NCI-H69 (cell line): ENCODE measurements around the gene GPRIN3.
"Not testable (repeated sequence)": the region's sequence is repeated elsewhere in the genome, so short reads cannot be mapped to it uniquely, and the experiment has no call there.

Source experiments
- DNase-seq: peaks from one replicate; lab custom pipeline; 2025; lab: John Stamatoyannopoulos, UW

GPRIN3 gene

DNA sequence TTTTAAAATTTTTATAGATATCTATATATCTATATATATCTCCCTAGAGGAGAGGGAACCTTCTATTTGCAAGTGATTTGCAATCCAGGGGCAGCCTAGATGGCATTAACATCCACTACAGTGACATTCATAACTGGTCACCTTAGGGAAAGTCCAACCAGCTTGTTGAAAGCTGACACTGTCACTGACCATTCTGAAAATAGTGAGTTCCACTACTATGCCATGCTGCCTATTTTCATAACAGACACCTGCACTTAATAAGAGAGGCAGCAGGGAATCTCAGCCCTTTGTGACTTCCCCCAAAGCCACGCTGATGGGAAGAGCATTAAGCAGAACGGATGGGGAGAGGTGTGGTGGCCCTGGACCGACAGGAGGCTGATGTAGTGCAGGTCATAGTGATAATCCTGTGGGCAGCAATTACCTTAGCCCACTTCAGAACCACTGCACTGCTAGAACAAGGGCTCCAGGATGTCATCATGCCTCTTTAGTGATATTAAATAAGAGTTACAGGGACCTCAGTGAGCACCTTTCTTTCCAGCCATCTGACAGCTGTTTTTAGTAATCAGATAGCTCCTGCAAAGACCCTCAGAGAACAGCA is 51.3 kb downstream of the GPRIN3 start:
- peak; percentile 50 for DNase-seq

DNA sequence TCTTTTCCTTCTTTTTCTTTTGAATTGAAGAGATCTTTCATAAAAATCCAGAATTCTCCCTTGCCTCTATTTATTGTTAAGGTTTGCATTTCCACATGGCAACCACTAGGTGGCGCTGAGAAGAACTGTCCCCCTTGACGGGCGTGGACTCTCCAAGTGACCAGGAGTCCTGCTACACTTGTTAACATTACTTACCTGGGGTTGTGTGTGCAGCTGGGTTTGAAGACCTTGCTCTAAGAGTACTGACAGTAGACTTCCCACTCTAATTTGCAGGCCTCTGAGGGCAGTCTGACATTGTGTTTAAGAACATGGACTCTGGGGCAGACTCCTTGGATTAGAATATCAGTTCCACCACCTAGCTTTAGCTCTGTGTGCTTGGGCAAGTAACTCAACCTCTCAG is 52.8 kb downstream of the GPRIN3 start:
- DNase-seq, result peak; percentile 54

DNA sequence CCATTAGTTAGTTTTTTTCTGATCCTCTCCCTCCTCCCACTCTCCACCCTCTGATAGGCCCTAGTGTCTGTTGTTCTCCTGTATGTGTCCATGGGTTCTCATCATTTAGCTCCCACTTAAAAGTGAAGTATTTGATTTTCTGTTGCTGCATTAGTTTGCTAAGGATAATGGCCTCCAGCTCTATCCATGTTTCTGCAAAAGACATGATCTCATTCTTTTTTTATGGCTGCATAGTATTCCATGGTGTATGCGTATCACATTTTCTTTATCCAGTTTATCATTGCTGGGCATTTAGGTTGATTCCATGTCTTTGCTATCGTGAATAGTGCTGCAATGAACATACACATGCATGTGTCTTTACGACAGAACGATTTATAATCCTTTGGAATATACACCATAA is 53.3 kb downstream of the GPRIN3 start:
- not testable (repeated sequence) for DNase-seq

DNA sequence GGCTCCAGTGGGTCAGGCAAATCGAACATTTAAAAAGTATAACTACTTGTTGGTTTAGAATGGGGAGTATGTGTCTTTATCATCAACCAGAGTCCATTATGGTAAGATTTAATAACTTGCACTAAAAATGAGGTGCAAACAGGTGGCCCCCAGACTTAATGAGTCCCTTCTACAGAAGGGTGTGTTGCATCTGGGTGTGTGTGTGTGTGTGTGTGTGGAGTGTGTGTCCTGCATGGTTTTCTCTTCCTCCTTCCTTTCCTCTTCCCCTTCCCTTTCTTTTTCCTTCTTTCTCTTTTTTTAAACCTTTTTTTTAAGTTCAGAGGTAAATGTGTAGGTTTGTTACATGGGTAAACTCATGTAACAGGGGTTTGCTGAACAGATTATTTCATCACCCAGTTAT is 53.7 kb downstream of the GPRIN3 start:
- no peak for DNase-seq

DNA sequence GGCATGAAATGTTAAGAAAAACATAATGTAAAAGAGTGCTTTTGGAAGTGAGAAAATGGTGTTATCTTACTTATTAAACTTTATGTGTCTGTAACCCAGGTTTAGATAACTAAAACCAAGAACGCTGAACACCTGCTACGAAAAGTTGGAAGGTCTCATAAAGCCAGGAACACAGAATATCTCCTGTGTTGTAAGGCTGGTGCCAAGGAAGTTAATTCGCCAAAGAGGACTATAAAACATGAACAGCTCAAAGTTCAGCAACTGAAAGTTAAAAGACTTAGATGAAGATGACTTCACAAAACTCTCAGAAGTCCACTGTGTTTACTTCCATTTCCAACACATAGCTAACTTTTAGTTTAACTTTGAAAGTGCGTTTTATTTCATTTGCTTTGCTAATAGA is 54.3 kb downstream of the GPRIN3 start:
- DNase-seq, result no peak

DNA sequence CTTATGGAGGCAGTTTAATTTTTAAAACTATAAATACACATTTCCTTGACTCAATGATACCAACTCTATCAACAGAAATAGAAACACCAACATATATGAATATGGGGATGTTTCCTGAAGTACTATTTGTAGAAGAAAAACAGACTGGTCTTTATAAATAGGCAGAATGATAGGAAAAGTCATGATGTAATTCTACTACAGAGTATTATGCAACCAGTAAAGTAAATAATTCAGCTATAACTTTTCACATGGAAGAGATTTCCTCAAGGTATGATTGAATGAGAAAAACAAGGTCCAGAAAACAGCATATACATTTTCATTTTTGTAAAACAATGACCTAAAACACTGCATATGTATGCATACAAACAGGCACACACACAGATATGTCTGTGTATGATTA is 56.2 kb downstream of the GPRIN3 start:
- DNase-seq, result no peak

DNA sequence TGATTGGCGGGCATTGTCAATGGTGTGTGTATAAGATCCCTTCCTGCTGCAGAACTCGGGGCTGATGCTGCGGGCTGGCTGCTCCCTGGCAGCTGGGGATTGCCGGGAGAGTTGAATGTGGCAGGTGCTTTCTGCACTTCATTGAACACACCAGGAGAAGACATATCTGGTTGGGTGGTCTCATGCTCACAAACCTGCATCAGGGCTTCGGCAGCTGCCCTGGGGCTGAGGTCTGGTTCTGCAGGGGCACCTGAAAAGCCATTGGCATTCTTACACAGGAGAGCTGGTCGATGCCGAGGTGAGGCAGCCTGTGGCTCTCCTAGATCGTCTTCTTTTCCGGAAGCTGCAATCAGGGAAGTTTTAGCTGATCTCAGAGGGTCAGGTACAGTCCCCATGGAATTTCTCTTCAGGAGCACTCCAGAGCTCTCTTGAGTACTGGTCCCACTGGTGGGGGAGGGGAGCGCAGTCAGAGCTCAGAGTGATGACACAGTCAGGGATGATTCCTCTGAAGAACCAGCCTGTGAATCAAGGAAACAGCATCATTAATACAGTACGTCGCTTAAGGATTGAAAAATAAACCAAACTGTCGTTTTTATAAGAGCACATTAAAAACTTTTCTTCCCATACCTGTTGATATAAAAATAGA is 57.8 kb downstream of the GPRIN3 start:
- DNase-seq, result peak; percentile 79

DNA sequence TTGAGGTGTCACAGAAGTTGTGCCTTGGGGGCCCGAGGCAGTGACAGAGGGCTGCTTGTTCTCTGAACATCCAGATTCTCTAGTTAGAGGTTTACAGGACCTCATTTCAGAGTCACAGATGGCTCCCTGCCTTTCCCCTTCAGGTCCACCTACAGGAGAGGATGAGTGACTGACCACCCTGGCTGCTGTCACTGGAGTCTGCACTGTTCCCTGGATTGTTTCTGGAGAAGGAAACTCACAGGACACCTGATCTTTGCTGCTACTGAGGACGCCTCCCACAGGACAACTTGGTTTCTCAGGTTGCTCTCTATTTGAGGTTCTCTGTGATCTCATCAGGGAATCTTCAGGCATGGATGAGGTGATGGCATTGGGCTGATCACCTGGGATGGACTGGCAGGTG is 58.3 kb downstream of the GPRIN3 start:
- DNase-seq, result peak; percentile 77

DNA sequence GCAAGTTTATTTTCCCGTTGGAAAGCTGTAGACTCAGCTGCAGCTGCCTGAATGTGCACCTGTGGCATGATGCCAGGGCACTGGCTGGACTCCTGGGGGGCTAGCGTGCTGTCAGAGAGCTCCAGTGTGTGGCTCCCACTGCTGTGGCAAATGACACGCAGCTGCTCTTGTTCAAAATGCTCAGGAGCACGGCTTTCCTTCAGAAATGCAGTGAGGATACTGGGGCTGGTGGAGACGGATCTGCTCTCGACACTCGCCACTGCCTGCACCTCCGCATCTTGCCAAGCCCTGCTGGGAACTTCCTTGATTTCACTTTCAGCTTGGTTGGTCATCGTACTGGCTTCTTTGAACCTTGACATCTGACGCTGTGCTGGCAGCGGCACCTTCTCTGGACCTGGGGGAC is 58.7 kb downstream of the GPRIN3 start:
- DNase-seq, result peak; percentile 97

DNA sequence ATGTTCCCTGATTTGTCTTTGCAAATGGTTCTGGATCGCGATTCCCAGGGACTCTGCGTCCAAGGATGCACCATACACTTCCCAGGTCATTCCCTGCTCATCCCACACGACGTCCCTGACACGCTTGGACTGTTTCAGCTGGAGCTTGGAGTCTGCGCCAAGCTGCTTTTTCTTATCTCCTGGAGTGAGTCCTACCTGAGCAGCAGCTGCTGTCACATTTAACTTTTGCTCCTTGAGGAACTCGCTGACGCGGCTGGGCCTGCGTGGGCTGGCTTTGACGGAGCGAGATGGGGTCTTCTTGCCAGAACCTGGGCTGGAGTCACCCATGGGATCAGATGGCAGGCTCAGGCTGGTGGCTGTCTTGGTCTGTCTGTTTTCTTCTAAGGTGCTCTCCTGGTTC is 59.6 kb downstream of the GPRIN3 start:
- DNase-seq, result peak; percentile 54

DNA sequence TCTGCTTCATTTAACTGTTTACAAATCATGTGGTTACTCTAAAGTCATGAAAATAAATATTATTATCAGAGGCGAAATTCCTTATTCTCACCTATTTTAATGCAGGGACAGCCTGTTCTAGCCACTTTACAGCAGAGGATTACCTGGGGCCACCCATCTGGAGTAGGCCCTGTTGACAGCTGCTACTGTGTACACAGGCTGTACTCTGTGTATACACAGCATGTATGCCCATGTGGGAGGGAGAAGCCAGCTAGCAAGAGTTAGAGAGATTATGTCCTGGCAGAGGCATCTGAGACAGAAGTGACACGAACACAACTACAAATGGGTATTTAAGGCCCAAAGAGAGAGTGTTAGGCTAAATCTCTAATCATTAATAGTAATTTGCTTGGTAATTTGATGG is 62.1 kb downstream of the GPRIN3 start:
- peak; percentile 93 for DNase-seq

DNA sequence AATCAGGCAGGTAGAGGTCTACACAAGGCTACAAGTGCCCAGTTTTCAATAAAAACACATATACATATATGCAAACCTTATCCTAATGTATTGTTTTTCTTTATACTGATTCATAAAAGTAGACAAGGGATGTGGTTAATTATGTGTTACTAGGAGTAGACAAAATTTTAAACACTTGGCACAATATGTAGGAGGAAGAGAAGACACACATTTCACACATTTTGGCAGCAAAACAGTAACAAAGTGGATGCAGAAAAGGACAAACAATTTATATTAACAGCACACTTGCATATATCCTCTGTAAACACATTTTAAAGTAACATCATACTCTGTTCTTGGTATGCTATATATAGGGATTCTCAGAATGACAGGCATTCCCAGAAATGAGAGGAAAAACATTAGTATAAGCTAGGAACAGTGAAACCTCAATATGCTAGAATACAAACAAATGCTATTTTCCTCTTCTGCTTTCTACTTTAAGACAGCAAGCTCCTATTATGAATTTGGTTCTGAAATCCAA is 63.8 kb downstream of the GPRIN3 start:
- DNase-seq, result no peak

DNA sequence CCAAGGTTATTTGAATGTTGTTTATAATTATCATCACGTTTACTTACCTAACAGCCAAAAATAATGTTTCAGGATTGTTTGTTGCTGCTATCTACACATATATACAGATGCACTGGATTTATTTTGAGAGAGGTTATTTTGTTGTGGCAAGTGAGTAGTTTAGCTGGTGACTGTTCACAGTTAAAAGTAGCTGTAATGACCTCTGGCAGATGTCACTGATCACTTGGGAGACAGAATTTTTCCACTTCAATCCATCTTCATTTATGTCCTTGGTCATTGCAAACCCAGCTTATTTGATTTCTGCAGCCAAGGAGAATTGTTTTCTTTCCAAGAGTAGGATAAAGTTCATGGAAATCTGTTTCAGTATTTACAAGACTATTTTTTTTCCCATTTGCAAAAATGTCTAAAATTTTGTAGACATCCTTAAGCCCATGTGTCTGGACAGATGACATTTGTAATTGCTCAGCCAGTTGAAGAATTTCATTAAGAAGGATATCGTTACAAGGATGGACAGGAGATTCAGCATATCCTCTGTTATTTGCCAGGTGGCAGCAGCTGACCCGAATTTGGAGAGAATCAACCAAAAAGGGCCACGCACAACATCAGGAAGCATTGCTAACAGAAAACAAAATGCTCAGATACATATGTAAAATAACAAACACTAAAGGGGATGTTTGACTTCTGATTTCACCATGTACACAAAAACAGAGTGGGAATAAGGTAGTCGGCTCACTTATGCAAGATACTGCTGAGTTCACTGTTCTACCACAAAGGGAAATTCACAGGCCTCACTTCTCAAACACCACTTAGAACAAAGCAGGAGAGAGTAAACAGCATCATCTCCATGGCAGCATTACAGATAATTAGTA is 64.5 kb downstream of the GPRIN3 start:
- peak; percentile 84 for DNase-seq

DNA sequence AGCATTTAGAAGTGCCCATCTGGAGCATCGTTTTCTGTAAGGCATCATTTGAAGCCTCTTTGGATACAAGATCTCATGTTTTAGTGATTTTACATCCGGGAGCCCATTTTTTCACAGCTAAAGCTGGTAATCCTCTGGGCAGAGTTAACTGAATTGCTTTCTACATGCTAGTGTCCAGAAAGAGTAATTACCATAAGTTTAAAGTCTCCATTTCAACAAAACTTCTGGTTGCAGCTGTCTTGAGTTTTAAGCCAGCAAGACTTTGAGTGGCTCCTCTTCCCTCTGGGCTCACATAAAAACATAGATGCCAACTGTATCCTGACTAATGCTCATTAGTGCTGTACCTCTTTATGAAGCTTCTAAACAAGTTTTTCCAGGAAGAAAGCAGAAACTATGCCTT is 65.4 kb downstream of the GPRIN3 start:
- DNase-seq, result no peak

DNA sequence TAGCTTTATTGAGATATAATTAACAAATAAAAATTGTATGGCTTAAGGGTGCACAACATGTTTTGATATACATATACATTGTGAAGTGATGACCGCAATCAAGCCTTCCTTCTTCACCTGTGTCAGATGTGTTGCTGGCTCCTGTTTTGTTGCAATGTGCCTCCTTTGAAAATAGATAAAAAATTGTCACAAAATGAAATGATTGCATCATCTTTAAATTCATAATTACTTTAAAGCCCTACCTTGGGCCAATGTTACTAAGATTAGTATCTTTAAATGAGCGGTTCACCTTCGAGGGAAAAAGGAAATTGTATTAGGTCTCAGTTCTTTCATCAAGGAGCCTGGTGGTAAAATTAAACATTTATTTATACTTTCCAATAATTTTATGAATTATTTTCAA is 77.3 kb downstream of the GPRIN3 start:
- no peak for DNase-seq

DNA sequence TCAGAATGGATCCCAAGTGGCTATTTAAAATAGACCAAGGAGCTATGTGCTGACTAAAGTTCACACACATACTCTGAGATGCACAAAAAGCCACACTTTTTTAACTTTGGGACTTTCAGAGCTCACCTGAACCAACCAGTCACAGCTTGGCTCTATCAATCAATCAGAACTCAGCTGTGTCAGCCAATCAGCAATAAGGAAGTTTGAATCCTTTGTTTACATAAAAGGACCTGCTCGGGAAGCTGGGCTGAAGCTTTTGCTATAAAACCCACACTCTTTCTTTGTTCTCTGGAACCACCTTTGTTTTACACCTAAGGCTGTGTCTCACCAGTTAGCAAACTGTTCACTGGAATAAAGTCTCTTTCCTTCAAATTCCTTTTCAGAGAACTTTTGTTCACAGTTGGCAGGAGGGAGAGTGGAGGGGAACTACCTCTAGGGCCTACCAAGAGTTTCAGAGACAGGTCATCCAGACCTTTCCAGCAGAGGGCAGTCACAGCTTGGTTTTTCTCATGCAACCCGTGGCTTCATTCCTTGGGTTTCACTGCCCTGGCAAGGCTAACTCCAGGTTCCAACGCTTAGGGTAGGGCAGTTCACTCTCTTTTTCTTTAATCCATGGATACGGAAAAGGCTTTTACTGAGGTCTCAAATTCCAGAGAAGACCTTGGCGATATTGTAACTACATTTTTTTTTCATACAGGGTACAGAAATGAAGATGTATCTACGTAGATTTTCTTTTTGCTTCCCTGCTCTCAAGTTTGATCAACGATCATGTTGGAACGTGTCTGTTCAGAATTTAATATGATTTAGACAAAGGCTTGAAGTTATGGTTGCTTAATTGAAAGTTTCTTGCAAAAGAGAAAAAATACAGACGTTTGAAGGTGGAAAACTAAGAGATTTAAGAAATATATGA is 80.7 kb downstream of the GPRIN3 start:
- DNase-seq, result peak; percentile 86

DNA sequence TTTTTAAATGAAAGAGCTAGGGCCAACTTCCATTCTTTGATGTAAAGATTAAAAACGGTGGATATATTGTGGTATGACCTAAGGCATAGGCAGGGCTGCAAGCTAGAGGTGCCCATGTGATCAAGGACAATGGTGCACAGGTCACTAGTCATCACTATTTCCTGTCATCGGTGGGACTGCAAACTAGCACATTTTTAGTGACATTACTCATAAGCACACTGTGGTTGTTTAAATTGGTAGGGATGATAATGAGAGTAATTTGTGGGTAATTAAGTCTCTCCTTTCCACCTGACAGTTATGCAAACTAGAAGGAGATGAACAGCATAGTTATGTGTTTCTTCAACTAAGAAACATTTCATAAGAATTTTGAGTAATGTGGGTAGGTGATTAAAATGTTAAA is 85.4 kb downstream of the GPRIN3 start:
- peak; percentile 80 for DNase-seq

DNA sequence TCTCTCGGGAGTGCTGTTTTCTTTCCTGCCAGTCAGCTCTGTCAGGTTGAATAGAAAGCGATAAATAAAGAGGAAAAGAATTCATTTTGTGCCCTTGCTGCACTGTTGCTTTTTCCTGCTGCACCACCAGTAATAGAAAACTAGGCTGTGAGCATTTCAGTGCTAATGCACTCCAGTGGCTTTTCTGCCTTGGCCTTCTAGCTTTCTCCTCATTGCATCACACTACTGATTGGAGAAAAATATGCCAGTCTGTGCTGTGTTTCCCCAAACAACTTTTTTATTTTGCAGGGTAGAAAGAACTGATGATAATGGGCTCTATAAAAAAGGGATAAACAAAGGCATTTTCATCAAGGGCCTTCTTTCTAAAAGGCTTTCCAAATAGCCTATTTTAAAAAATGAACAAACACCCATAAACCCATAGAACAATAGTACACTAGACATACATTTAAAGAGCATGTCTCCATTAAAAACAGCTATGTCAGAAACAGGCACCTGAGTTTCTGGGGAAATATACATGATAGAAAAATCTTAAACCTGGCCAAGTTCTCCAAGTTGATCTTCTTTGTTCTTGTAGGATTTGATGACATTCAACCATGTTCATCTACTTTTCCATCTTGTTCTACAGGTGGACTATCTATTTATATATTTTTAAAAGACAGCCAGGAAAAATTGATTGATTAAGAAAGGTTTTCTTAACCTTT is 86.3 kb downstream of the GPRIN3 start:
- DNase-seq, result peak; percentile 20

DNA sequence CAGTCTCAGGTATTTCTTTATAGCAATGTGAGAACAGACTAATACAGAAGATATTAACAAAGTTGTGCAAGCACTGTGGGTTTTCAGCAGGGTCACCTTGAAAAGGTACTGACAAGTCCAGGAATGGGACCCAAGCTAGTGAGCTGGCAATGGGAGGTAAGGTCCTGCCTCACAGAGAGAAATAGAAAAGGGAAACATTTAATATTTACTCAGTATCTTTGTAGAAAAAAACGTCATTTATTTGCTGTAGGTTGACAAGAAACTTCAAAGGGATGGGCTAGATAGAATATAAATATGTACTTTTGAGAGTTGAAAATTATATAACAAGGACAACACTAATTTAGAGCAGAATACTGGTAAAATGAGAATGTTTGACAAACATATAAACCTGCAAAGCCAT is 89.0 kb downstream of the GPRIN3 start:
- DNase-seq, result no peak

DNA sequence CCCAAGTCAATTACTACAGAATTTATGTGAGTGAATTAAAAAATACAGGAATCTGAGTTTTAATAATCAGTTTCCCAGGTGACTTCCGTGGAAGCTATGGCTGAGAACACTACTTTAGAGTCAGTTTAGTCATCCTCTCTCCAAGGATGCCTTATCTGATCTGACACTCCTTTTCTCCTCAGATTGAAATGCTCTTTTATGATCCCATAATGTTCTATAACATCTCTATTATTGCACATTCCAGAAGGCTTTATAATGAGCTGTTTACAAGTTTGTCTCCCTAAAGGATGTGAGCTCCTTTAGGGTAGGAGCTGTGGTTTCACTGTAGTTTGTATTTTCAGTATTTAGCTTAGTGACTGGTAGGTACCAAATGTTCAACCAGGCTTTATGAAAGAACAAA is 90.0 kb downstream of the GPRIN3 start:
- no peak for DNase-seq

DNA sequence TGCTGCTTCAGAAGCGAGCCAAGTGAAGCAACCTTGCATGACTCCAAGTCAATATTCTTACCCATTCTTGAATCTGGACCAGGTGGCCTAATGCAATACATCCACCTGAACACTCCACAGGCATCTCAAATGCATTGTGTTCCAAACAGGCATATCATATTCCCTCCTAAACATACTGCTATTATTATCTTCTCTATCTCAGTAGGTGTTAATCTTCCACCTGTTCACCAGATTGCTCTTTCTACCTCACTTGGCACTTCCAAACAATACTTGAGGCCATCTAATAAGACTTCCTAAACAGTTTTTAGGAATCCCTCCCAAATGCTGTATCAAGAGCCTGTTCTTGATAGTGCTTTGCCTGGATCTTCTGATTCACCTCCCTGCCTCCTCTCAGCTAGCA is 90.7 kb downstream of the GPRIN3 start:
- peak; percentile 83 for DNase-seq
